CD14-positive monocyte (primary cell): Measurements from ENCODE around the gene CHST3. TPM values are rescaled to one million over a fixed set of nuclear protein-coding genes. Genes with fewer than 3 reads are reported as not detected.

Experiments
- DNase-seq, 3 donors: peaks; one replicate each; pipeline ENCODE4 v3.0.0-alpha.2; 2011 to 2022
- H2AFZ ChIP-seq: 2 replicates; pipeline ENCODE4 v1.6.0; 2012; ENCODE audit warnings: mild to moderate bottlenecking, low read depth, low read length, inconsistent platforms; ENCODE audit not compliant: insufficient read depth, poor library complexity, severe bottlenecking
- H3K27ac ChIP-seq, 2 donors: 1 replicate in 1 of 2; 2 replicates in 1 of 2; pipeline ENCODE4 v1.5.1; 2012 to 2013; ENCODE audit warnings: low read length in 2 of 2, control low read depth in 1 of 2, inconsistent platforms in 1 of 2, low read depth in 1 of 2, mild to moderate bottlenecking in 1 of 2
- H3K27me3 ChIP-seq, 2 donors: one replicate each; pipeline versions ENCODE4 v1.6.0 to v1.6.1; 2011 to 2013; ENCODE audit warnings: low read length in 2 of 2; ENCODE audit not compliant: control insufficient read depth in 2 of 2, insufficient read depth in 2 of 2
- H3K36me3 ChIP-seq, 2 donors: replicated peaks in 1 of 2; 1 replicate in 1 of 2; 2 replicates in 1 of 2; pipeline versions ENCODE4 v1.5.1 to v1.6.1; 2012 to 2013; ENCODE audit warnings: low read length in 2 of 2, control low read depth in 1 of 2, inconsistent platforms in 1 of 2, mild to moderate bottlenecking in 1 of 2; ENCODE audit not compliant: insufficient read depth in 2 of 2, control insufficient read depth in 1 of 2
- H3K4me1 ChIP-seq, 2 donors: 1 replicate in 1 of 2; 2 replicates in 1 of 2; pipeline versions ENCODE4 v1.5.1 to v1.6.1; 2012 to 2013; ENCODE audit warnings: low read length in 2 of 2, control low read depth in 1 of 2, inconsistent platforms in 1 of 2, mild to moderate bottlenecking in 1 of 2, moderate library complexity in 1 of 2; ENCODE audit not compliant: insufficient read depth in 2 of 2, control insufficient read depth in 1 of 2
- H3K4me2 ChIP-seq: replicated peaks from 2 replicates; pipeline ENCODE3; 2012; ENCODE audit warnings: low read length, moderate library complexity, mild to moderate bottlenecking; ENCODE audit not compliant: poor library complexity, severe bottlenecking; ENCODE audit errors: extremely low read depth
- H3K4me3 ChIP-seq, 3 experiments: fragments of 200-600 bp in 1 of 3; sonication (generic) in 1 of 3; replicated peaks in 1 of 3; 1 replicate in 2 of 3; 2 replicates in 1 of 3; pipeline ENCODE4 v1.5.1; 2011 to 2013; ENCODE audit warnings: low read length in 3 of 3, mild to moderate bottlenecking in 3 of 3, control low read depth in 2 of 3, low read depth in 2 of 3, inconsistent platforms in 1 of 3, moderate library complexity in 1 of 3
- H3K79me2 ChIP-seq: 2 replicates; pipeline ENCODE4 v1.6.0; 2012; ENCODE audit warnings: mild to moderate bottlenecking, control low read depth, inconsistent platforms, low read length, moderate library complexity; ENCODE audit not compliant: insufficient read depth
- H3K9ac ChIP-seq: 2 replicates; pipeline ENCODE4 v1.6.0; 2017; ENCODE audit warnings: low read length, mild to moderate bottlenecking; ENCODE audit not compliant: insufficient read depth, poor library complexity, severe bottlenecking
- H3K9me3 ChIP-seq, 2 donors: replicated peaks in 1 of 2; 1 replicate in 1 of 2; 2 replicates in 1 of 2; pipeline versions ENCODE4 v1.5.1 to v1.6.1; 2012 to 2013; ENCODE audit warnings: low read length in 2 of 2, control low read depth in 1 of 2; ENCODE audit not compliant: control insufficient read depth in 1 of 2, insufficient read depth in 1 of 2
- H4K20me1 ChIP-seq: 2 replicates; pipeline ENCODE4 v1.6.0; 2012; ENCODE audit warnings: mild to moderate bottlenecking, low read length, control low read depth, moderate library complexity; ENCODE audit not compliant: insufficient read depth
- H3K27ac Mint-ChIP-seq, 7 donors: one replicate each; pipeline ENCODE4 v1.8.0; 2020; ENCODE audit warnings: mild to moderate bottlenecking in 7 of 7, mixed read lengths in 7 of 7, moderate library complexity in 6 of 7, inconsistent platforms in 2 of 7
- H3K27me3 Mint-ChIP-seq, 3 donors: one replicate each; pipeline ENCODE4 v1.8.0; 2021 to 2022; ENCODE audit warnings: low read depth in 3 of 3, mild to moderate bottlenecking in 3 of 3, mixed read lengths in 3 of 3, moderate library complexity in 3 of 3, inconsistent platforms in 1 of 3
- H3K36me3 Mint-ChIP-seq, 2 donors: one replicate each; pipeline ENCODE4 v1.8.0; 2020; ENCODE audit warnings: mixed read lengths in 2 of 2, inconsistent platforms in 1 of 2, mild to moderate bottlenecking in 1 of 2
- H3K4me1 Mint-ChIP-seq: one replicate; pipeline ENCODE4 v1.8.0; 2020; ENCODE audit warnings: mild to moderate bottlenecking, mixed read lengths
- H3K4me3 Mint-ChIP-seq, 2 donors: one replicate each; pipeline ENCODE4 v1.8.0; 2020; ENCODE audit warnings: mild to moderate bottlenecking in 2 of 2, mixed read lengths in 2 of 2, moderate library complexity in 1 of 2
- H3K9me3 Mint-ChIP-seq, 7 donors: one replicate each; pipeline ENCODE4 v1.8.0; 2020 to 2022; ENCODE audit warnings: mixed read lengths in 7 of 7, mild to moderate bottlenecking in 6 of 7, moderate library complexity in 6 of 7, inconsistent platforms in 2 of 7
- CTCF ChIP-seq: fragments of 200-600 bp; IDR thresholded peaks from one replicate; pipeline ENCODE4 v1.8.0; 2022; ENCODE audit warnings: antibody characterized with exemption, mild to moderate bottlenecking
- WGBS: methylation state at CpG from one replicate; pipeline ENCODE4 v1.1.5; 2013; ENCODE audit warnings: missing lambda C conversion rate; ENCODE audit not compliant: insufficient coverage; 5-methylcytosine and 5-hydroxymethylcytosine counted together
- intact Hi-C, 2 donors: fragments of 100-400 bp; cut with micrococcal nuclease; formaldehyde crosslinking; loops; one replicate each; pipeline versions ENCODE4 v1.15.0 to v1.15.1; 2023
- polyA plus RNA-seq, 3 donors: library from polyadenylated mRNA; depleted of rRNA in 1 of 3; unstranded in 2 of 3; stranded (reverse) in 1 of 3; fragments of 300-500 nt in 2 of 3; fragments of >200 nt in 1 of 3; fragmentation: Illumina TruSeq in 2 of 3; gene quantifications; 1 replicate in 2 of 3; 2 replicates in 1 of 3; pipeline ENCODE4 v1.2.3, GENCODE V29; 2012 to 2021

Gene CHST3
- polyA plus RNA-seq, 3 donors = not detected

DNA sequence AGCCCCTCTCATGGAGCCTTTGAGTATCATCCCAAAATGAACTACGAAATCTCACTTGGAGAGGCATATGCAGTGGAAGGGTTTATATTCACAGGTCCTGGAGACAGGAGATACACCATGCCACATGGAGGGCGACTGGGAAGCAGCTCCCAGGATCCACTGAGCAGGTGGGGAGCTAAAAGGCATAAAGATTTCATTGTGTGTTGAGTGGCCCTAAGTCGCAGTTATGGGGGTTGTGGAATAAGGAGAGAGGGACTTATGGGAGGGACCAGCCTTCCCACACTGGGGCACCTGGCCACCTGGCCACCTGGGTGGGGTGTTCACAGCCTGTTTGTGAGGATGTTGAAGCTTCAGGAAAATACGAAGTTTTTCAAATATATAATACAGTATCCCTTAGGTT lies 37.0 kb upstream of the CHST3 start:
- H3K4me3 ChIP-seq = no peak overlapping the region
- no peaks in the 10 kb centered on the region for H3K79me2 ChIP-seq
- no peak overlapping the region for H3K9ac ChIP-seq
- H3K36me3 ChIP-seq = no peaks in the 10 kb centered on the region
- no peaks in the 10 kb centered on the region for H3K4me1 Mint-ChIP-seq
- H3K27ac ChIP-seq = no peak overlapping the region
- DNase-seq = no peak
- H3K9me3 Mint-ChIP-seq = peaks cover 0 to 15% (median 9%) of the 10 kb centered on the region in 7 donors
- intact Hi-C loops = no loop called here
- no peaks in the 10 kb centered on the region for H3K36me3 Mint-ChIP-seq
- no peaks in the 10 kb centered on the region for H4K20me1 ChIP-seq
- no peak for TF ChIP-seq CTCF
- no peak overlapping the region for H2AFZ ChIP-seq
- no peak overlapping the region for H3K4me2 ChIP-seq
- H3K27ac Mint-ChIP-seq = peak overlapping the region in 1 of 7 donors; percentile 18
- H3K27me3 ChIP-seq = no peaks in the 10 kb centered on the region
- H3K4me3 Mint-ChIP-seq = no peak overlapping the region
- no peaks in the 10 kb centered on the region for H3K4me1 ChIP-seq
- peaks cover 7 to 15% (median 14%) of the 10 kb centered on the region in 3 donors for H3K27me3 Mint-ChIP-seq
- H3K9me3 ChIP-seq = no peaks in the 10 kb centered on the region
- 58% methylated on average over 2 of the region's 4 CpGs for WGBS

- intact Hi-C loops = no loop called here
- no peaks in the 10 kb centered on the region for H3K4me1 ChIP-seq
- no peak overlapping the region for H3K9ac ChIP-seq
- no peaks in the 10 kb centered on the region for H4K20me1 ChIP-seq
- no peak for DNase-seq
- no peaks in the 10 kb centered on the region for H3K36me3 Mint-ChIP-seq
- no peaks in the 10 kb centered on the region for H3K79me2 ChIP-seq
- H3K4me1 Mint-ChIP-seq = no peaks in the 10 kb centered on the region
- no peaks in the 10 kb centered on the region for H3K36me3 ChIP-seq
- H3K4me3 Mint-ChIP-seq = no peak overlapping the region
- H2AFZ ChIP-seq = no peak overlapping the region
- no peak overlapping the region for H3K27ac Mint-ChIP-seq
- H3K27me3 Mint-ChIP-seq = peaks cover 7 to 16% (median 14%) of the 10 kb centered on the region in 3 donors
- no peak overlapping the region for H3K4me2 ChIP-seq
- H3K27ac ChIP-seq = no peak overlapping the region
- H3K9me3 ChIP-seq = peaks cover 0 to under 1% of the 10 kb centered on the region in 2 donors
- no peaks in the 10 kb centered on the region for H3K27me3 ChIP-seq
- no peak for TF ChIP-seq CTCF
- peaks cover 3 to 23% (median 17%) of the 10 kb centered on the region in 7 donors for H3K9me3 Mint-ChIP-seq
- WGBS = 94% methylated on average over 2 of the region's 5 CpGs
- no peak overlapping the region for H3K4me3 ChIP-seq
Measured at GRCh38 chr10:71927776-71928592, 36.2 kb upstream of the CHST3 start.
